GM19395 (cell line): ENCODE data around the gene PPIB.

Experiments
- ATAC-seq: cut with Tn5 transposase; IDR thresholded peaks from one replicate; pipeline ENCODE4 v1.9.1; 2021; ENCODE audit warnings: mild to moderate bottlenecking, moderate library complexity; ENCODE audit not compliant: unreplicated experiment

The PPIB gene

GRCh38 chr15:64158363-64159134, 4.3 kb downstream of the PPIB start:
- ATAC-seq = no peak

- no peak for ATAC-seq
These were observed 5.2 kb downstream of the PPIB start for GRCh38 chr15:64157599-64158125.

- no peak for ATAC-seq
These were observed 6.0 kb downstream of the PPIB start for GRCh38 chr15:64156652-64157331.

GRCh38 chr15:64155802-64156651, 6.8 kb downstream of the PPIB start:
- ATAC-seq = no peak

GRCh38 chr15:64153480-64154367, 9.1 kb downstream of the PPIB start:
- ATAC-seq = peak; percentile 64

GRCh38 chr15:64152507-64153387, 10.1 kb downstream of the PPIB start:
- ATAC-seq = no peak

- ATAC-seq = peak; percentile 3
These were observed 10.9 kb downstream of the PPIB start, which contains the start of gene SNX22 for GRCh38 chr15:64151727-64152506. Gene SNX22 (plus strand): TSS chr15:64151731. CDS start chr15:64151776, 45 bp downstream.

GRCh38 chr15:64149893-64150578, 12.8 kb downstream of the PPIB start:
- ATAC-seq = no peak

GRCh38 chr15:64149424-64149823, 13.4 kb downstream of the PPIB start:
- no peak for ATAC-seq

- no peak for ATAC-seq
These were observed 14.2 kb downstream of the PPIB start for GRCh38 chr15:64148581-64148980.

- no peak for ATAC-seq
These were observed 14.7 kb downstream of the PPIB start for GRCh38 chr15:64148168-64148567.

GRCh38 chr15:64146885-64147681, 15.7 kb downstream of the PPIB start:
- ATAC-seq = no peak

GRCh38 chr15:64146520-64146884, 16.3 kb downstream of the PPIB start:
- ATAC-seq = no peak

GRCh38 chr15:64146041-64146440, 16.8 kb downstream of the PPIB start:
- ATAC-seq = no peak

- ATAC-seq = peak; percentile 70
These were observed 18.1 kb downstream of the PPIB start for GRCh38 chr15:64144565-64145281.

- ATAC-seq = peak; percentile 24
These were observed 18.6 kb downstream of the PPIB start for GRCh38 chr15:64144192-64144564.
